ENCODE data around the gene IFT57. TPM values are rescaled to one million over a fixed set of nuclear protein-coding genes. Genes with fewer than 3 reads are reported as not detected.

Gene IFT57
- total RNA-seq, 1 donor from 2014 or later, result 27.5 TPM

- Mint-ChIP-seq H3K27me3 (ENCODE audit: low read depth, unreplicated experiment) (no peaks in the 10 kb centered on the region), H3K27ac (ENCODE audit: unreplicated experiment) (no peak overlapping the region), H3K4me1 (ENCODE audit: low read depth, unreplicated experiment) (peaks cover 6% of the 10 kb centered on the region), H3K9me3 (ENCODE audit: unreplicated experiment) (no peaks in the 10 kb centered on the region), H3K36me3 (ENCODE audit: low read depth, unreplicated experiment) (peaks cover 8% of the 10 kb centered on the region), H3K4me3 (ENCODE audit: unreplicated experiment) (no peak overlapping the region)
- peaks cover 7% of the 10 kb centered on the region for H3K4me1 ChIP-seq (ENCODE audit: insufficient read depth, low read length)
- FAIRE-seq, result no peak
- H3K9me3 ChIP-seq (ENCODE audit: insufficient read depth, low read depth, low read length), result no peaks in the 10 kb centered on the region
- no peaks in the 10 kb centered on the region for H3K27me3 ChIP-seq (ENCODE audit: insufficient read depth, low read length)
- H4K20me1 ChIP-seq (ENCODE audit: insufficient read depth, low read length), result no peaks in the 10 kb centered on the region
- TF ChIP-seq EZH2 (IDR thresholded peaks at IDR 0.05; ENCODE audit: insufficient read depth, low read length), result no peak
- TF ChIP-seq, protein P1, sequence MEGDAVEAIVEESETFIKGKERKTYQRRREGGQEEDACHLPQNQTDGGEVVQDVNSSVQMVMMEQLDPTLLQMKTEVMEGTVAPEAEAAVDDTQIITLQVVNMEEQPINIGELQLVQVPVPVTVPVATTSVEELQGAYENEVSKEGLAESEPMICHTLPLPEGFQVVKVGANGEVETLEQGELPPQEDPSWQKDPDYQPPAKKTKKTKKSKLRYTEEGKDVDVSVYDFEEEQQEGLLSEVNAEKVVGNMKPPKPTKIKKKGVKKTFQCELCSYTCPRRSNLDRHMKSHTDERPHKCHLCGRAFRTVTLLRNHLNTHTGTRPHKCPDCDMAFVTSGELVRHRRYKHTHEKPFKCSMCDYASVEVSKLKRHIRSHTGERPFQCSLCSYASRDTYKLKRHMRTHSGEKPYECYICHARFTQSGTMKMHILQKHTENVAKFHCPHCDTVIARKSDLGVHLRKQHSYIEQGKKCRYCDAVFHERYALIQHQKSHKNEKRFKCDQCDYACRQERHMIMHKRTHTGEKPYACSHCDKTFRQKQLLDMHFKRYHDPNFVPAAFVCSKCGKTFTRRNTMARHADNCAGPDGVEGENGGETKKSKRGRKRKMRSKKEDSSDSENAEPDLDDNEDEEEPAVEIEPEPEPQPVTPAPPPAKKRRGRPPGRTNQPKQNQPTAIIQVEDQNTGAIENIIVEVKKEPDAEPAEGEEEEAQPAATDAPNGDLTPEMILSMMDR (IDR thresholded peaks at IDR 0.05; ENCODE audit: insufficient read depth, low read depth, low read length), result no peak
- H3K79me2 ChIP-seq (ENCODE audit: insufficient read depth, low read length), result no peaks in the 10 kb centered on the region
- H3K36me3 ChIP-seq (ENCODE audit: insufficient read depth, low read length), result peaks cover 2% of the 10 kb centered on the region
- no peak overlapping the region for H3K9ac ChIP-seq (ENCODE audit: low read length)
- H3K4me3 ChIP-seq (ENCODE audit: insufficient read depth, low read depth, low read length), result no peak overlapping the region
- no peak overlapping the region for H3K27ac ChIP-seq (ENCODE audit: low read depth, low read length)
- H2AFZ ChIP-seq (ENCODE audit: low read depth, low read length), result no peak overlapping the region
- no peak for DNase-seq (ENCODE audit: low read depth)
- H3K4me2 ChIP-seq (ENCODE audit: low read length), result no peak overlapping the region
Measured at GRCh38 chr3:108185536-108185935, 36.7 kb downstream of the IFT57 start.

GRCh38 chr3:108184824-108185223, 37.4 kb downstream of the IFT57 start:
- Histone ChIP-seq H3K79me2 (ENCODE audit: insufficient read depth, low read length) (no peaks in the 10 kb centered on the region), H3K9ac (ENCODE audit: low read length) (no peak overlapping the region), H3K27ac (ENCODE audit: low read depth, low read length) (no peak overlapping the region), H3K36me3 (ENCODE audit: insufficient read depth, low read length) (no peaks in the 10 kb centered on the region), H3K9me3 (ENCODE audit: insufficient read depth, low read depth, low read length) (no peaks in the 10 kb centered on the region), H4K20me1 (ENCODE audit: insufficient read depth, low read length) (no peaks in the 10 kb centered on the region), H3K4me3 (ENCODE audit: insufficient read depth, low read depth, low read length) (no peak overlapping the region), H3K4me1 (ENCODE audit: insufficient read depth, low read length) (peaks cover 13% of the 10 kb centered on the region), H3K27me3 (ENCODE audit: insufficient read depth, low read length) (no peaks in the 10 kb centered on the region), H3K4me2 (ENCODE audit: low read length) (no peak overlapping the region), H2AFZ (ENCODE audit: low read depth, low read length) (no peak overlapping the region)
- Mint-ChIP-seq H3K9me3 (ENCODE audit: unreplicated experiment) (no peaks in the 10 kb centered on the region), H3K36me3 (ENCODE audit: low read depth, unreplicated experiment) (peaks cover 4% of the 10 kb centered on the region), H3K27me3 (ENCODE audit: low read depth, unreplicated experiment) (no peaks in the 10 kb centered on the region), H3K4me1 (ENCODE audit: low read depth, unreplicated experiment) (peaks cover 6% of the 10 kb centered on the region), H3K4me3 (ENCODE audit: unreplicated experiment) (no peak overlapping the region), H3K27ac (ENCODE audit: unreplicated experiment) (no peak overlapping the region)
- no peak for DNase-seq (ENCODE audit: low read depth)
- no peak for FAIRE-seq
- TF ChIP-seq EZH2 (IDR thresholded peaks at IDR 0.05; ENCODE audit: insufficient read depth, low read length), result no peak
- TF ChIP-seq, protein P1 (IDR thresholded peaks at IDR 0.05; ENCODE audit: insufficient read depth, low read depth, low read length), result no peak

GRCh38 chr3:108183971-108184370, 38.3 kb downstream of the IFT57 start:
- Histone ChIP-seq H3K4me2 (ENCODE audit: low read length) (no peak overlapping the region), H3K27ac (ENCODE audit: low read depth, low read length) (no peak overlapping the region), H3K36me3 (ENCODE audit: insufficient read depth, low read length) (no peaks in the 10 kb centered on the region), H3K4me1 (ENCODE audit: insufficient read depth, low read length) (peaks cover 14% of the 10 kb centered on the region), H3K79me2 (ENCODE audit: insufficient read depth, low read length) (no peaks in the 10 kb centered on the region), H4K20me1 (ENCODE audit: insufficient read depth, low read length) (no peaks in the 10 kb centered on the region), H3K4me3 (ENCODE audit: insufficient read depth, low read depth, low read length) (no peak overlapping the region), H3K9ac (ENCODE audit: low read length) (no peak overlapping the region), H3K9me3 (ENCODE audit: insufficient read depth, low read depth, low read length) (no peaks in the 10 kb centered on the region), H2AFZ (ENCODE audit: low read depth, low read length) (no peak overlapping the region), H3K27me3 (ENCODE audit: insufficient read depth, low read length) (no peaks in the 10 kb centered on the region)
- Mint-ChIP-seq H3K4me1 (ENCODE audit: low read depth, unreplicated experiment) (peaks cover 8% of the 10 kb centered on the region), H3K27ac (ENCODE audit: unreplicated experiment) (no peak overlapping the region), H3K27me3 (ENCODE audit: low read depth, unreplicated experiment) (no peaks in the 10 kb centered on the region), H3K36me3 (ENCODE audit: low read depth, unreplicated experiment) (peaks cover 3% of the 10 kb centered on the region), H3K9me3 (ENCODE audit: unreplicated experiment) (no peaks in the 10 kb centered on the region), H3K4me3 (ENCODE audit: unreplicated experiment) (no peak overlapping the region)
- TF ChIP-seq EZH2 (IDR thresholded peaks at IDR 0.05; ENCODE audit: insufficient read depth, low read length), result no peak
- TF ChIP-seq, protein P1 (IDR thresholded peaks at IDR 0.05; ENCODE audit: insufficient read depth, low read depth, low read length), result no peak
- DNase-seq (ENCODE audit: low read depth) (no peak), FAIRE-seq (no peak)
